ENCODE measurements around the gene XIRP1.
A peak's percentile ranks its signal among the peaks of the same experiment; 100 is the strongest.

Gene XIRP1

GRCh38 chr3:39189959-39190269 lies 2.5 kb downstream of the XIRP1 start:
- no peaks in the 10 kb centered on the region for H3K9me3 ChIP-seq (ENCODE audit: insufficient read depth, low read depth, low read length)
- H4K20me1 ChIP-seq (ENCODE audit: insufficient read depth, low read length, poor library complexity, severe bottlenecking), result no peaks in the 10 kb centered on the region
- H3K36me3 ChIP-seq (ENCODE audit: insufficient read depth, low read length), result no peaks in the 10 kb centered on the region
- H3K9ac ChIP-seq (ENCODE audit: low read depth, low read length, poor library complexity, severe bottlenecking), result no peak overlapping the region
- no peaks in the 10 kb centered on the region for H3K9me2 ChIP-seq (replicated peaks; ENCODE audit: low read depth, low read length)
- no peak overlapping the region for H2AFZ ChIP-seq (ENCODE audit: low read length)
- no peaks in the 10 kb centered on the region for H3K4me1 ChIP-seq (ENCODE audit: insufficient read depth, low read length, poor library complexity, severe bottlenecking)
- TF ChIP-seq CTCF (conservative IDR thresholded peaks at IDR 0.05; ENCODE audit: low read length), result peak; percentile 84
- TF ChIP-seq EZH2phosphoT487 (IDR thresholded peaks at IDR 0.05; ENCODE audit: borderline replicate concordance), result no peak
- H3K4me3 ChIP-seq (ENCODE audit: low read length, poor library complexity, severe bottlenecking), result no peak overlapping the region
- no peaks in the 10 kb centered on the region for H3K79me2 ChIP-seq (ENCODE audit: insufficient read depth, low read length)
- H3K4me2 ChIP-seq (ENCODE audit: low read depth, low read length, poor library complexity, severe bottlenecking), result no peak overlapping the region
- no peaks in the 10 kb centered on the region for H3F3A ChIP-seq (ENCODE audit: low read depth)
- no peaks in the 10 kb centered on the region for H3K27me3 ChIP-seq (ENCODE audit: insufficient read depth, low read length, poor library complexity, severe bottlenecking)

- no peaks in the 10 kb centered on the region for H3K27me3 ChIP-seq (ENCODE audit: insufficient read depth, low read length, poor library complexity, severe bottlenecking)
- H3K9ac ChIP-seq (ENCODE audit: low read depth, low read length, poor library complexity, severe bottlenecking), result no peak overlapping the region
- H4K20me1 ChIP-seq (ENCODE audit: insufficient read depth, low read length, poor library complexity, severe bottlenecking), result no peaks in the 10 kb centered on the region
- no peak overlapping the region for H3K4me3 ChIP-seq (ENCODE audit: low read length, poor library complexity, severe bottlenecking)
- H3K9me3 ChIP-seq (ENCODE audit: insufficient read depth, low read depth, low read length), result no peaks in the 10 kb centered on the region
- TF ChIP-seq EZH2phosphoT487 (IDR thresholded peaks at IDR 0.05; ENCODE audit: borderline replicate concordance), result no peak
- no peak for TF ChIP-seq CTCF (conservative IDR thresholded peaks at IDR 0.05; ENCODE audit: low read length)
- H3K79me2 ChIP-seq (ENCODE audit: insufficient read depth, low read length), result no peaks in the 10 kb centered on the region
- H3K4me2 ChIP-seq (ENCODE audit: low read depth, low read length, poor library complexity, severe bottlenecking), result no peak overlapping the region
- H3K9me2 ChIP-seq (replicated peaks; ENCODE audit: low read depth, low read length), result no peaks in the 10 kb centered on the region
- no peaks in the 10 kb centered on the region for H3K36me3 ChIP-seq (ENCODE audit: insufficient read depth, low read length)
- no peaks in the 10 kb centered on the region for H3K4me1 ChIP-seq (ENCODE audit: insufficient read depth, low read length, poor library complexity, severe bottlenecking)
- H3F3A ChIP-seq (ENCODE audit: low read depth), result no peaks in the 10 kb centered on the region
- no peak overlapping the region for H2AFZ ChIP-seq (ENCODE audit: low read length)
Observed at GRCh38 chr3:39189150-39189958, 3.0 kb downstream of the XIRP1 start.

- no peaks in the 10 kb centered on the region for H3F3A ChIP-seq (ENCODE audit: low read depth)
- H2AFZ ChIP-seq (ENCODE audit: low read length), result no peak overlapping the region
- H3K9ac ChIP-seq (ENCODE audit: low read depth, low read length, poor library complexity, severe bottlenecking), result no peak overlapping the region
- no peaks in the 10 kb centered on the region for H3K36me3 ChIP-seq (ENCODE audit: insufficient read depth, low read length)
- H3K4me1 ChIP-seq (ENCODE audit: insufficient read depth, low read length, poor library complexity, severe bottlenecking), result no peaks in the 10 kb centered on the region
- H3K79me2 ChIP-seq (ENCODE audit: insufficient read depth, low read length), result no peaks in the 10 kb centered on the region
- H4K20me1 ChIP-seq (ENCODE audit: insufficient read depth, low read length, poor library complexity, severe bottlenecking), result no peaks in the 10 kb centered on the region
- no peak overlapping the region for H3K4me3 ChIP-seq (ENCODE audit: low read length, poor library complexity, severe bottlenecking)
- TF ChIP-seq EZH2phosphoT487 (IDR thresholded peaks at IDR 0.05; ENCODE audit: borderline replicate concordance), result no peak
- TF ChIP-seq CTCF (conservative IDR thresholded peaks at IDR 0.05; ENCODE audit: low read length), result no peak
- H3K9me3 ChIP-seq (ENCODE audit: insufficient read depth, low read depth, low read length), result no peaks in the 10 kb centered on the region
- no peaks in the 10 kb centered on the region for H3K27me3 ChIP-seq (ENCODE audit: insufficient read depth, low read length, poor library complexity, severe bottlenecking)
- H3K4me2 ChIP-seq (ENCODE audit: low read depth, low read length, poor library complexity, severe bottlenecking), result no peak overlapping the region
- H3K9me2 ChIP-seq (replicated peaks; ENCODE audit: low read depth, low read length), result no peaks in the 10 kb centered on the region
Observed at GRCh38 chr3:39188271-39189149, 3.9 kb downstream of the XIRP1 start.

All from Loucy (cell line).